Limb (tissue), 2 donors: Measurements from ENCODE around the gene COBLL1.
A peak's percentile ranks its signal among the peaks of the same experiment; 100 is the strongest.

Experiments
- DNase-seq, 2 donors: peaks; one replicate each; pipeline ENCODE4 v3.0.0-alpha.2; 2016; ENCODE audit errors: extremely low spot score in 2 of 2

Gene COBLL1

GRCh38 chr2:164823126-164823525 is 18.5 kb downstream of the COBLL1 start:
- DNase-seq: no peak

GRCh38 chr2:164821338-164821737 is 20.3 kb downstream of the COBLL1 start:
- no peak for DNase-seq

DNA sequence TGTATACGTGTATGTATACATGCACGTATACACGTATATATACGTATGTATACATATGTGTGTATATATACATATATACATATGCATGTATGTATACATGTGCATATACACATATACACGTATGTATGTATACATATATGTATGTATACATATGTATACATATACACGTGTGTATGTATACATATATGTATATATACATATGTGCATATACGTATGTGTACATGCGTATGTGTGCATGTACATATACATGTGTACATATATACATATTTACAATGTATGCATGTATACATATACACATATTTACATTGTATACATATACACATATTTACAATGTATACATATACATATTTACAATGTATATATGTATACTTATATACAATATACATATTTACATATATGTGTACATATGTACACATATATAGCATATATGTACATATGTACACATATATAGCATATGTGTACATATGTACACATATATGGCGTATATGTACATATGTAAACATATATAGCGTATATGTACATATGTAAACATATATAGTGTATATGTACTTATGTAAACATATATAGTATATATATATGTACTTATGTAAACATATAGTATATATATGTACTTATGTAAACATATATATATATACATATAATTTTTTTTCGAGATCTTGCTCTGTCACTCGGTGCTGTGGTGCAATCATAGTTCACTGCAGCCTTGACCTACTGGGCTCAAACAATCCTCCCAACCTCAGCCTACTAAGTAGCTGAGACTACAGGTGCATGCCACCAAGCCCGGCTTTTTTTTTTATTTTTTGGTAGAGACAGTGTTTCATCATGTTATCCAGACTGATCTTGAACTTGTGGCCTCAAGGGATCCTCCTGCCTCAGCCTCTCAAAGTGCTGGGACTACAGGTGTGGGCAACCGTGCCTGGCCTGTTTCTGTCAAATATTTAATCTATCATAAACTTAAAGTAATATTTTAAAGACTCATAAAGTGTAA is 23.2 kb downstream of the COBLL1 start:
- no peak for DNase-seq

GRCh38 chr2:164816900-164817299 is 24.7 kb downstream of the COBLL1 start:
- DNase-seq: no peak

DNA sequence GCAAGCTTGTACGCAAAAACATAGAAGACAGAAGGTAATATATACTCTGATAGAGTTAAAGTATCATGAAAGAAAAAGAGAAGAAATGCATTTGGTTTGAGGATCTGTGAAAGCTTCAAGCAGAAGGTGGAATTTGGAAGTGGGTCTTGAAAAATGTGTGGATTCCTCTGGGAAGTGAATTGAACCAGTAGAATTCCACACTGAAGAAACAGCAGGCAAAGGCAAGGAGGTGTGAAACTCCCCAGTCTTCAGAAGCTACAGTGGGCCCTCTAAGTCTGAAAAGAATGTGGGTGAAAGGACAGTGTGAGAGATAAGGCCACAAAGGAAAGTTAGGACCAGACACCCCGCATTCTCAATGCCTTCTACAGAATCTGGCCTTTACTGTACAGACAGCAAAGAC is 25.6 kb downstream of the COBLL1 start:
- no peak for DNase-seq

GRCh38 chr2:164815071-164815793 is 26.4 kb downstream of the COBLL1 start:
- DNase-seq: no peak

DNA sequence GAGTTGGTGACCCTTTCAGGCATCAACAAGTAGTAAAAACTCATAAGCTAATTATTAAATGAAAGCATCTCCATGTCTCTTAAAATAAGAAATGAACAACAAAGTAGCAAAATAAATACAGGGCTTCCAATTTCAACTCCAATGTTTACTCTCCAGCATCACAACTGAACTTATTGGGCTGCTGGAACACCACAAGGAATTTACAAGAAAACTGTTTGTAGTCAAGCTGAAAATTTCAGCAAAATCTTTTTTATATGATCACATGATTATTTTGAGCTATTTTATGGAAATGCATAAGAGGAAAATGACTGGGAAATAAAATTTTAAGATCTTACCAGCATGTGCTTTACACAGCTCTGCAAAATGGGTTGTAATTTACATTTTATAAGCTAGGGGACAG is 28.1 kb downstream of the COBLL1 start:
- no peak for DNase-seq

DNA sequence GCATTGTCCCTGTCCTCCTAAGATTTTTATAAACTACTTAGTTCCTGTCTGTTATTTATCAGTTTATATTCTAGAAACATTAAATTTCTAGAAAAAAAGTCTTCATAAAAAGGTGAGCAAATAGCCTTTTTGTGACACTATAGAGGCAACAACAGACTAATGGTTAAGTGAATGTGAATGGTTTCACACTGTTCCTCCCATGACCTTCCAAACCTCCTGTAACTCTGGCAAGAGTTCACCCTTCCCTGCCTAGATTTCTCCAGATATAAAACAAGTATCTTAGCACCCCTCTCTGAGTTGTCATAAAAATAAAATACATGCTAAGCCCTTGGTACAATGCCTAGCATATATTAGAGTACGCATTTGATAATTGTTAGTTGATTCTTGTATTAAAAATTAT is 29.2 kb downstream of the COBLL1 start:
- DNase-seq: no peak

GRCh38 chr2:164811819-164812218 is 29.8 kb downstream of the COBLL1 start:
- no peak for DNase-seq

DNA sequence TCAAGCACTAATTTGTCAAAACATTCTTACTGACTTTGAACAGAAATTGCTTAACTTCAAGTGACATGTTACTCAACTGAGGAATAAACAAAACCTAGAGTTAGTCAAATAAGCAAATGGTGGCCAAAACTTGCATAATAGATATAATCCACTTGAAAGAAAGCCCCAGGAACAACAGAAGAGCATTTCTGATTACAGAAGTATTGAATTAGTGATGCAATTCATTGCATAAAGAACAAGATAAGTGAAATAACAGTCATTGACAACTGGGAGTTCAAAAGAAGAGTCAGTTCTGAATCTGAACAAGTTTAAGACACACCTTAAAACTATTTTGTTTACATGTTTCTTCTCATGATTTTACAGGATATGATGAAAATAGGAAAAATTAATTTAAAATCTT is 30.8 kb downstream of the COBLL1 start:
- no peak for DNase-seq

DNA sequence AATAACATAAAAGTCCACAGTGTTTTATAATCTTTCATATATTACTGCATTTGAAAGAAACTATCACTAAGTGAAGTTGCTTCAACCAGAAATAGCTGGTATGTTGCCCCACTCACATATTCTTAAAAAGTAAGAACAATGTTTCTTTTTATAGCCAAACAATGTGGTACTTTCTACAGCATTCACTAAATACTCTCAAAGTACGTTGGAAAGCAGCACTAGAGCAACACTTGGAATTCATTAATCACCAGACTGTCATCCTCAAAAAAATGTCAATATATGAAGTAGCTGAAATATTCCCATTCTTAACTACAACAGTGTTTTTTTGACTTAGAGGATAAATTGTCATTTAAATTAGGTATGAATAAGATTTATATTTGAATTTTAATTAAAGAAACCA is 32.8 kb downstream of the COBLL1 start:
- peak in 1 of 2 donors; percentile 27 for DNase-seq

DNA sequence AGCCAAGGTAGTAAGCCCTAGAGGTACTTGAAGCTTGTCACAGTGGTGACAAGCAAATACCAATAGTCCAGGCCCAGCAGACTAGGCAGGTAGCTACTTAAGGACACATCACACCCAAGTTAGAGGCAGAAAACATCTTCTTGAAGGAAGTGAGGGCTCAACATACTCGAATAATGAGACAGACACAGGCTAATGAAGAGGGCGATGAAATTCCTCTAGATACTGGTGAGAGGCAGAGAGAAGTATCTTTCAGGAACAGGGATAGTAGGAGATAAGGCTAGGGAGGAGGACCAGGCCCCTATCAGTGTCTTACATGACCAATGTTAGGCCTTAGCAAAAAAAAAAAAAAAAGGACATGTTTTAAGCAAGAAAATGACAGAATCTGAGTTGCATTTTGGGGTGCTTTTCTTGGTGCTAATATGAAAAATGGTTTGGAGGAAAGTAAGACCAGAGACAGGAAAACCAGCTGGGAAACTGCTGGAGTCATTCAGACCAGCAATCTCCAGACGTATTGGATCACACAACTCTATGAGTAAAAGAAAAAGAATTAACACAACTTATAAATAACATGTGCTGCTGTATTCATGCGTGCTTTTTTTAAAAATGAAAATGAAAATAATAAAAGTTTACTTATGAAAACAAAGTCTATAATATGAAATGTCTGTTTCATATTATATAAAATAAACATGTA is 37.7 kb downstream of the COBLL1 start:
- DNase-seq: no peak

DNA sequence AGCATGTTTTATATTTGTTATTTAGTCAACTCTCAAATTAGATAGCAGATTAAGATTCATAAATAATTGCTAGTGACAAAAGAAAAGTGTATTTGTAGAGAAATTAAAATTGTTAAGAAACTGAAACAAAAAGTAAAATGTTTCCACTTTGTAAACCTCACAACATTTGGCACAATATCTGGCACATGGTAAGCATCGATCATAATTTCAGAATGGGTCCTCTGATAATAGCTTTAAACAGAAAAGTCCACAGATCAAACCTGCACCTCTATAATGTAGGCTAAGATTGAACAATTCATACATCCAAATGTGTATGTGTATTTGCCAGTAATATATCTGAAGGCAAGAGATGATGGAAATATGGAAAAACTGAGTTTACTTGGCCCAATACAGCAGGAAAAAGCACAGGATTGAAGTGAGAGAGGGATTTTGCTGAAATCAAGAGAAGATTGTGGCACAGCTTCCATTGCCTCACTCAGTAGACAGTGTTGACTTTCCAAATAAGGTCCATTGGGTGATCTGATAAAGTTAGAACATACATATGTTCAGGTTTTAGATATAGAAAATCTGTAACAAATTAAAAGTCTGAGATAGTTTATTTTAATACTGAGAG is 39.4 kb downstream of the COBLL1 start:
- DNase-seq: peak in 1 of 2 donors; percentile 45

- DNase-seq: no peak
Measured at GRCh38 chr2:164800572-164800971, 41.1 kb downstream of the COBLL1 start.

- no peak for DNase-seq
Measured at GRCh38 chr2:164797627-164798026, 44.0 kb downstream of the COBLL1 start.

DNA sequence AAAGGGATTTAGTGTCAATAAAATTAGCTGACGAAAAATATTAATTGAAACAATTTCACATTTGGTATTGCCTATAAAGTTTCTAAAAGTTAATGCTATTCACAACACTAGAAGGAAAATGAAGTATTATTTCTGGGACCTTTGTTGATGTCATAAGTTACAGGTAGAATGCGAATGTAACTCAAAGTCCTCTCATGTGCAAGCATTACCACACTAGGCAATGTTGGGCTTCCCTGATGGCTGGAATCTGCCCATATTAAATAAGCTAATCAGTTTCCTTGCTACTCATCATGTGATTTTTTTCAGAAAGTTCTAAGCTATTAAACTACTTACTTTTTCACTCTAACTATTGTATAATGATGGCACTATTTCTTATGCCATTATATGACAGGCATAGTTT is 44.6 kb downstream of the COBLL1 start:
- no peak for DNase-seq

DNA sequence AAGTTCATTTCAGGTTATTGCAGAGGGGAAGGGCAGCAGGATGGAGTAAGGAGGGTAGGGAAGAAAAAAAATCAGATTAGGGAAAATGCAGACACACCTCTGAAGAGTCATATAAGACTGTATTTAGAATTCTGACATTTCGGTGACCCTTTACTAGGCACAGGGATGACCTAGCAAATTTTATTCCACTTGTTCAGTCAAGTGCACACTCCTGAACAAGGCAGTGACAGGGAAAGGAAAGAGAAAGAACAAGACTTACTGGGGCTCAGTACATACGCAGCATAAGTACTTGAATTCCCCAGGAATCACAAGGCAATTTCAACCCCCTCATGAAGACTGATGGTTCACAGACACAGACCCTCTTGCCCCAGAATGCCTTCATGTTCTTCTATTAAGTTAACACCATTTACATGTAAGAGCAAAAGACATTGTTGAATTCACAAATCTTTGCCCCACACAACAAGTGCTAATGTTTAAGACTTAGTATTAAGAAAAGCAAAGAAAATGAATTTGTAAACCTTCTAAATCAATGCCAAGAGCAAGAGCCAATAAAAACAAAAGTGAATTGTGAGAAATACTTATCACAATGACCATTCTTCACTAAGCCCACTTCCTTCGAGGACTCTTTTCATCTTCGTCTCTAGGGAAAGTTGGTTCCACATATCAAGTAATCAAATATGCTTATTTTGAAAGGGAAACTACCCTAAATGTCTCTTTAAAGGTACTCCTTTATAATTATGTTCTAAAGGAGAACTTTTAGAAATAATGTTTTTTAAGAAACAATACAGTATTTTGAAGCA is 47.0 kb downstream of the COBLL1 start:
- DNase-seq: no peak

GRCh38 chr2:164794016-164794415 is 47.6 kb downstream of the COBLL1 start:
- DNase-seq: no peak

GRCh38 chr2:164793529-164793928 is 48.1 kb downstream of the COBLL1 start:
- no peak for DNase-seq

- DNase-seq: no peak
Measured at GRCh38 chr2:164792316-164793170, 49.1 kb downstream of the COBLL1 start.
